Activated T-cell treated with anti-CD3 and anti-CD28 coated beads, Interleukin-2, amount 50 U/mL, for 4 hours (primary cell): ENCODE measurements around the gene COX6B2. TPM values are rescaled to one million over a fixed set of nuclear protein-coding genes. Genes with fewer than 3 reads are reported as not detected.
A peak's percentile ranks its signal among the peaks of the same experiment; 100 is the strongest.

ENCODE experiments used
- ATAC-seq, 2 donors: fragments of 200-7000 bp; cut with Tn5 transposase; one replicate each; pipeline ENCODE4 v1.10.0; 2021
- DNase-seq: peaks from one replicate; pipeline ENCODE4 v3.0.0-alpha.2; 2020
- H3K27me3 Mint-ChIP-seq: one replicate; pipeline ENCODE4 v1.8.0; 2021; ENCODE audit warnings: low read depth, mixed read lengths
- H3K36me3 Mint-ChIP-seq: one replicate; pipeline ENCODE4 v1.8.0; 2022; ENCODE audit warnings: mixed read lengths; ENCODE audit not compliant: insufficient read depth
- H3K4me1 Mint-ChIP-seq: one replicate; pipeline ENCODE4 v1.8.0; 2021; ENCODE audit warnings: low read depth, mixed read lengths
- H3K4me3 Mint-ChIP-seq: one replicate; pipeline ENCODE4 v1.8.0; 2021; ENCODE audit warnings: mild to moderate bottlenecking, moderate library complexity, mixed read lengths
- H3K9me3 Mint-ChIP-seq: one replicate; pipeline ENCODE4 v1.8.0; 2021; ENCODE audit warnings: mixed read lengths
- total RNA-seq, 3 donors: library from RNA; stranded (reverse); gene quantifications; one replicate each; pipeline ENCODE4 v1.2.1, GENCODE V29; 2021

COX6B2 gene
- total RNA-seq, 3 donors from 2014 or later, result not detected

GRCh38 chr19:55386493-55386971 lies 32.0 kb upstream of the COX6B2 start:
- no peaks in the 10 kb centered on the region for H3K9me3 Mint-ChIP-seq
- ATAC-seq, result no peak
- H3K4me1 Mint-ChIP-seq, result peaks cover 66% of the 10 kb centered on the region
- DNase-seq, result no peak
- peak overlapping the region; percentile 100 for H3K4me3 Mint-ChIP-seq
- H3K27me3 Mint-ChIP-seq, result no peaks in the 10 kb centered on the region
- peaks cover 32% of the 10 kb centered on the region for H3K36me3 Mint-ChIP-seq

DNA sequence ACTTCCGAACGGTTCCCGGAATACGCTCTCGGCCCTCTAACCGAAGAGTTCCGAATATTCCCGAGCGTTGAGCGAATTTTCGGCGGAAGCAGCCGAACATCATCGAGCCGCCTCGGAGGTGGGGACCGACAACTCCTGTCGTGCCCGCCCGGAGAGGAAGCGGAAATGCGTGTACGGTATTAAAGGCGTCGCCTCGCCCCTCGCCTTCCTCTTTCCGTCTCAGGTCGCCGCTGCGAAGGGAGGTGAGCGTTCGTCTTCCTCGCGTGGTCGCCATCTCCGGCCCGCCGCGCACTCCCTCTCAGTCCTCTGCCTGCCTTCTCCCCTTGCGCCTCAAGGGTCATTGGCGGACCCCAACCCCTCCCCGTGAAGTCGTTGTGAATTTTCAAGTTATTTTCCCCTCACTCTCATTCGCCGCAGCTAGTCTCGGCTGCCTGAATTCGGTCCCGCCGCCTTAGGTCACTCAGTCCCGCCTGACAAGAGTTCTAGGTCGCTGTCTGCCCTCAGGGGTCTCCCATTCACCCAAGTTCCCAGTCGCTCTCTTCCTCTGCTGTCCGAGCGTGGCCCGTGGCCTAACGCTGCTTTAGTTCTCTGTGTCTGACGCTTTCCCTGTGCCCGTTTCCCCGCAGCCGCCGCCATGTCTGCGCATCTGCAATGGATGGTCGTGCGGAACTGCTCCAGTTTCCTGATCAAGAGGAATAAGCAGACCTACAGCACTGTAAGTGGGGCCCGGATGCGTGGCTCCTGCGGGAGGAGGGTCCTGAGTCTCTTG lies 31.4 kb upstream of the COX6B2 start, which contains the start of gene RPL28:
TSS of gene RPL28 (plus strand) at position 209 of the 769 bp plus-strand sequence. CDS start at position 635, 426 bp downstream.
- peak; percentile 75 for ATAC-seq
- Mint-ChIP-seq H3K27me3 (no peaks in the 10 kb centered on the region), H3K36me3 (peaks cover 32% of the 10 kb centered on the region), H3K4me3 (peak within 1 kb of the TSS; percentile 100), H3K9me3 (no peaks in the 10 kb centered on the region), H3K4me1 (peaks cover 64% of the 10 kb centered on the region)
- peak; percentile 97 for DNase-seq

GRCh38 chr19:55384920-55385723 lies 30.6 kb upstream of the COX6B2 start:
- DNase-seq (peak; percentile 92), ATAC-seq (peak; percentile 77)
- Mint-ChIP-seq H3K4me3 (peak overlapping the region; percentile 100), H3K4me1 (peaks cover 59% of the 10 kb centered on the region), H3K9me3 (no peaks in the 10 kb centered on the region), H3K36me3 (peaks cover 31% of the 10 kb centered on the region), H3K27me3 (no peaks in the 10 kb centered on the region)

- Mint-ChIP-seq H3K27me3 (no peaks in the 10 kb centered on the region), H3K36me3 (peaks cover 24% of the 10 kb centered on the region), H3K4me1 (peaks cover 52% of the 10 kb centered on the region), H3K9me3 (no peaks in the 10 kb centered on the region), H3K4me3 (peak within 1 kb of the TSS; percentile 100)
- ATAC-seq (peak; percentile 6 to 24), DNase-seq (no peak)
Observed at GRCh38 chr19:55384131-55384919, 29.8 kb upstream of the COX6B2 start, which contains the start of gene TMEM238. TSS of gene TMEM238 (minus strand) at chr19:55384292. CDS start at chr19:55384259, 33 bp downstream.

- H3K4me1 Mint-ChIP-seq, result peaks cover 44% of the 10 kb centered on the region
- peak overlapping the region; percentile 86 for H3K4me3 Mint-ChIP-seq
- DNase-seq (peak; percentile 35), ATAC-seq (peak; percentile 11)
- H3K9me3 Mint-ChIP-seq, result no peaks in the 10 kb centered on the region
- peaks cover 23% of the 10 kb centered on the region for H3K36me3 Mint-ChIP-seq
- no peaks in the 10 kb centered on the region for H3K27me3 Mint-ChIP-seq
Observed at GRCh38 chr19:55383279-55384130, 29.0 kb upstream of the COX6B2 start.

DNA sequence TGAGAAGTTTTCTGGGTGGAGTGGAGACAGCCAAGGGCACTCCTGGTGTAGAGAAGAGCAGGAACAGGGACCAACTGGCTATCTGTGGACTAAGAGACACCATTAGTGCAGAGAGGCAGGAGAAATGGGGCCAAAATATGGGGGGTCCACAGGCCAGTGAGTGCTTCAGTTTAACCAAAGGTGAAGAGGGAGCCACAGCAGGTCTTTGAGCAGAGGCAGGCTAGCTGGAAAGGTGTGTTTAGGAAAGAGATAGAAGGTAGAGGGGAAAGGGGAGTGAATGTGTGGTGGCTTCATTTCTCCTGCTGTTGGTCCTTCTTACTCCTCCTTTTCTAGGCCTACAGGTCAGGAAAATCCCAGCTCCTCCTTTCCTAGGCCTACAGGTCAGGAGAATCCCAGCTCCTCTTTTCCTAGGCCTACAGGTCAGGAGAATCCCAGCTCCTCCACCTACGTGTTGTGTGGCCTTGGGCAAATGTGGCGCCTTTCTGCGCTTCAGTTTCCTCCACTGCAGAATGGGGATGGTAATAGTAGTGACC lies 28.1 kb upstream of the COX6B2 start:
- Mint-ChIP-seq H3K36me3 (peaks cover 20% of the 10 kb centered on the region), H3K4me3 (peak overlapping the region; percentile 86), H3K4me1 (peaks cover 36% of the 10 kb centered on the region), H3K9me3 (no peaks in the 10 kb centered on the region), H3K27me3 (no peaks in the 10 kb centered on the region)
- no peak for ATAC-seq
- DNase-seq, result no peak

DNA sequence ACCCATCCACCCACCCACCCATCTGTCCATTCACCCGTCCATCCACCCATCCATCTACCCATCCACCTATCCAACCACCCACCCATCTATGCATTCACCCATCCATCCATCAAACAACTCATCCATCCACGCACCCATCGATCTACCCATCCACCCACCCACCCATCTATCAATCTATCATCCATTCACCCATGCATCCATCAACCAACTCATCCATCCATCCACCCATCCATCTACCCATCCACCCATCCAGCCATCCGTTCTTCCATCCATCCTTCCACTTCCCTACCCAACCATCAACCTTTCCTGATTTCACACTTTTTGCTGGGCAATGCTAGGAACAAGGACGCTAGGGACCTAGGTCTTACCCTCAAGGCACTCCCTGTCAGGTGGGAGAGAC lies 27.5 kb upstream of the COX6B2 start:
- no peak for DNase-seq
- H3K27me3 Mint-ChIP-seq, result no peaks in the 10 kb centered on the region
- peaks cover 30% of the 10 kb centered on the region for H3K4me1 Mint-ChIP-seq
- no peaks in the 10 kb centered on the region for H3K9me3 Mint-ChIP-seq
- no peak for ATAC-seq
- H3K36me3 Mint-ChIP-seq, result peaks cover 14% of the 10 kb centered on the region
- H3K4me3 Mint-ChIP-seq, result peak overlapping the region; percentile 86

GRCh38 chr19:55379174-55379573 lies 24.7 kb upstream of the COX6B2 start:
- no peak for DNase-seq
- Mint-ChIP-seq H3K4me3 (no peak overlapping the region), H3K36me3 (no peaks in the 10 kb centered on the region), H3K9me3 (no peaks in the 10 kb centered on the region), H3K4me1 (peaks cover 17% of the 10 kb centered on the region), H3K27me3 (peaks cover 8% of the 10 kb centered on the region)
- ATAC-seq, result no peak

- Mint-ChIP-seq H3K27me3 (peaks cover 14% of the 10 kb centered on the region), H3K36me3 (no peaks in the 10 kb centered on the region), H3K4me1 (peaks cover 11% of the 10 kb centered on the region), H3K9me3 (no peaks in the 10 kb centered on the region), H3K4me3 (no peak overlapping the region)
- ATAC-seq (no peak), DNase-seq (no peak)
Observed at GRCh38 chr19:55377356-55378131, 23.0 kb upstream of the COX6B2 start.

DNA sequence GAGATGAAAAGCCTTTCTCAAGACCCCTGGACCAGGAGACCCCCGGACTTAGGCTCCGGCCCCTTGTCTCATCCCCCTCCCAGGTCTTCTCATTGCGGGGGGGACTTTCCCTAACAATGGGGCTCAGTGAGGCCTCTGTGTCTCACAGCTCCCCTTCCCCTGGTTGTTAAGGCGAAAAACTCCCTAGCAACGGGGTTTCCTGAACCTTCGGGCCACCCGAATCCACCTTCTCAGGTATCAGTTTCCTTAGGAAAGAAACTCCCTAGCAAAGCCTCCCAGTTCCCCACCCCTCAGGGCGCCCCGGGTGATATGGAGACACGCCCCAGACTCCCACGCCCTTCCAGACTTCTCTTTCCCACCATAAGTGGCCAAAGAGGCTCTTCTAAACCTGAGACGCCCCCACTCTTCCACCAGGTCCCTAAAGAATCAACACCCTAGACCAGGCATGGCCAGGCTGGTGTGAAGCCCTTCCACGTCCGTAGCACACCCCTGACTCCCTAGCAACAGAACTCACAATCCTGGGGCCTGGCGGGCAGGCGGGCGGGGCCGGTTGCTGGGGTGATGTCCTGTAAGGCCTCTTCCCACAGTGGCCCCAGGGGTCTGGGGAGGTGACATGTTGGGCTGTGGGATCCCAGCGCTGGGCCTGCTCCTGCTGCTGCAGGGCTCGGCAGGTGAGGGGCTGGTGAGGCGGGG lies 21.9 kb upstream of the COX6B2 start, which contains the start of gene TMEM190:
TSS of gene TMEM190 (plus strand) at position 586 of the 693 bp plus-strand sequence. CDS start at position 614, 28 bp downstream.
- no peaks in the 10 kb centered on the region for H3K36me3 Mint-ChIP-seq

GRCh38 chr19:55373993-55374757 lies 19.7 kb upstream of the COX6B2 start:
- Mint-ChIP-seq H3K27me3 (peaks cover 40% of the 10 kb centered on the region), H3K4me3 (no peak overlapping the region), H3K4me1 (peaks cover 8% of the 10 kb centered on the region), H3K36me3 (no peaks in the 10 kb centered on the region), H3K9me3 (no peaks in the 10 kb centered on the region)
- ATAC-seq (no peak), DNase-seq (no peak)

More for the DNA sequence above, 21.9 kb upstream of the COX6B2 start, which contains the start of gene TMEM190:
- DNase-seq (no peak), ATAC-seq (no peak)
- Mint-ChIP-seq H3K27me3 (peaks cover 25% of the 10 kb centered on the region), H3K4me3 (no peak within 1 kb of the TSS), H3K4me1 (peaks cover 3% of the 10 kb centered on the region), H3K9me3 (no peaks in the 10 kb centered on the region)
